ENCODE measurements around the gene PGAP3. TPM values are rescaled to one million over a fixed set of nuclear protein-coding genes. Genes with fewer than 3 reads are reported as not detected.

The PGAP3 gene
- 14.9 and 17.1 TPM in 2 replicates for total RNA-seq

GRCh38 chr17:39687546-39688474, at the start of gene PGAP3:
TSS of gene PGAP3 (minus strand) at chr17:39688057. CDS start at chr17:39688014, 43 bp downstream.

GRCh38 chr17:39730095-39730921, 42.5 kb upstream of the PGAP3 start, which contains the start of gene MIEN1:
TSS of gene MIEN1 (minus strand) at chr17:39730532. CDS start at chr17:39730495, 37 bp downstream.

GRCh38 chr17:39699818-39700147, 11.9 kb upstream of the PGAP3 start, which contains the start of gene ERBB2:
TSS of gene ERBB2 (plus strand) at chr17:39700064. CDS start at chr17:39700239, 175 bp downstream.

GRCh38 chr17:39667945-39668924, 19.6 kb downstream of the PGAP3 start, which contains the start of gene PNMT:
TSS of gene PNMT (plus strand) at chr17:39668453. CDS start at chr17:39668476, 23 bp downstream.

GRCh38 chr17:39664581-39665561, 23.0 kb downstream of the PGAP3 start, which contains the start of gene TCAP:
TSS of gene TCAP (plus strand) at chr17:39665349. CDS start at chr17:39665360, 11 bp downstream.

GRCh38 chr17:39636927-39637736, 50.7 kb downstream of the PGAP3 start, which contains the start of gene STARD3:
TSS of gene STARD3 (plus strand) at chr17:39637144. CDS start at chr17:39653532, 16,388 bp downstream.

GRCh38 chr17:39626171-39627046, 61.4 kb downstream of the PGAP3 start, which contains the start of gene PPP1R1B:
TSS of gene PPP1R1B (plus strand) at chr17:39626952. CDS start at chr17:39627393, 441 bp downstream.

Small RNA genes lying within 50 kb of the gene (small RNA-seq; reads per million reads assigned to genes)
- not detected for gene MIR4728

Other genes starting within 250 kb of the PGAP3 start
- gene MED1, start 236.8 kb downstream of the PGAP3 start, total RNA-seq: 27.7 and 32.8 TPM in 2 replicates
- gene CDK12, start 226.6 kb downstream of the PGAP3 start, total RNA-seq: 50.0 and 50.9 TPM in 2 replicates
- not detected in 2 replicates for gene NEUROD2, start 80.1 kb downstream of the PGAP3 start, total RNA-seq
- not detected in 2 replicates for gene PPP1R1B, start 61.1 kb downstream of the PGAP3 start, total RNA-seq
- gene STARD3, start 50.9 kb downstream of the PGAP3 start, total RNA-seq: 21.5 and 29.5 TPM in 2 replicates
- gene TCAP, start 22.7 kb downstream of the PGAP3 start, total RNA-seq: 0.36 and 0.49 TPM in 2 replicates
- gene PNMT, start 19.6 kb downstream of the PGAP3 start, total RNA-seq: not detected in 2 replicates
- gene ERBB2, start 12.0 kb upstream of the PGAP3 start, total RNA-seq: 49.1 and 56.8 TPM in 2 replicates
- 16.2 and 22.3 TPM in 2 replicates for gene MIEN1, start 42.5 kb upstream of the PGAP3 start, total RNA-seq
- gene GRB7, start 49.9 kb upstream of the PGAP3 start, total RNA-seq: 0.16 TPM in 1 of 2 replicates, not detected in the other
- not detected in 2 replicates for gene IKZF3, start 176.3 kb upstream of the PGAP3 start, total RNA-seq
- gene ZPBP2, start 180.1 kb upstream of the PGAP3 start, total RNA-seq: not detected in 2 replicates
- gene GSDMB, start 230.6 kb upstream of the PGAP3 start, total RNA-seq: 3.5 and 3.6 TPM in 2 replicates
- gene ORMDL3, start 239.5 kb upstream of the PGAP3 start, total RNA-seq: 39.1 and 44.0 TPM in 2 replicates
- not detected in 2 replicates for gene LRRC3C, start 239.7 kb upstream of the PGAP3 start, total RNA-seq

Measured in hair follicle dermal papilla cell (primary cell).